Neutrophil (primary cell): ENCODE data around the gene BTRC.
A peak's percentile ranks its signal among the peaks of the same experiment; 100 is the strongest.

ENCODE experiments used
- H3K27ac ChIP-seq: fragments of 200-600 bp; sonication (generic); 2 replicates; pipeline ENCODE4 v1.5.1; 2016; ENCODE audit warnings: mild to moderate bottlenecking, moderate library complexity
- H3K27me3 ChIP-seq: fragments of 200-600 bp; sonication (generic); 2 replicates; pipeline ENCODE4 v1.6.0; 2016; ENCODE audit warnings: mild to moderate bottlenecking
- H3K36me3 ChIP-seq: fragments of 200-600 bp; sonication (generic); 2 replicates; pipeline ENCODE4 v1.5.1; 2017
- H3K4me1 ChIP-seq, 2 experiments: fragments of 200-600 bp in 1 of 2; sonication (generic) in 1 of 2; 1 replicate in 1 of 2; 2 replicates in 1 of 2; pipeline versions ENCODE4 v1.5.1 to v1.6.1; 2013 to 2016; ENCODE audit warnings: low read depth in 1 of 2, low read length in 1 of 2, mild to moderate bottlenecking in 1 of 2, moderate library complexity in 1 of 2; ENCODE audit not compliant: control insufficient read depth in 1 of 2, insufficient read depth in 1 of 2
- H3K4me3 ChIP-seq, 2 experiments: fragments of 200-600 bp in 1 of 2; sonication (generic) in 1 of 2; 1 replicate in 1 of 2; 2 replicates in 1 of 2; pipeline ENCODE4 v1.5.1; 2013 to 2016; ENCODE audit warnings: low read depth in 1 of 2, low read length in 1 of 2, mild to moderate bottlenecking in 1 of 2, moderate library complexity in 1 of 2
- H3K9me3 ChIP-seq: fragments of 200-600 bp; sonication (generic); 2 replicates; pipeline ENCODE4 v1.5.1; 2016
- CTCF ChIP-seq: fragments of 200-600 bp; sonication (generic); IDR thresholded peaks from 2 replicates; pipeline ENCODE4 v1.5.1; 2016; ENCODE audit warnings: antibody characterized with exemption

BTRC gene

DNA sequence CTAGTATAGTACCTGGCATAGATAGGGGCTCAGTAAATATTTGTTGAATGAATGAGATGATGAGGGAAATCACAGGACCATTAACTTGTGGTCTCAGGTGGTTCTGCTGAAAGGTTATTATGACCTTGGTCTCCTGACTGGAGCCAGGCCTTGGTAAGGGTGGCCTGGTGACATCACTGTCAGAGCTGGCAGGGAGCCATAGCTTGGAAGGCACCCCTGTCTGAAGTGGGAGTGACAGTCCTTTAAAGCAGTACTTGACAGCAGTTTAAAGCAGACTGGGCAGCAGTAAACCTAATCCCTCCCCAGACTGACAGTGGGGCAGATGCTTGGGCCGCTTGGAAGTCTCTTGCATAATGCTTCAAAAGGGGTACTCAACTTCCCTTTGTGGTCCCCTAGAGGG is 247.6 kb downstream of the BTRC start:
- Histone ChIP-seq H3K4me3 (no peak overlapping the region), H3K9me3 (no peaks in the 10 kb centered on the region), H3K27me3 (no peaks in the 10 kb centered on the region), H3K36me3 (peaks cover 20% of the 10 kb centered on the region), H3K27ac (no peak overlapping the region), H3K4me1 (no peaks in the 10 kb centered on the region)
- TF ChIP-seq CTCF, result no peak

- TF ChIP-seq CTCF, result peak; percentile 20
- Histone ChIP-seq H3K36me3 (peaks cover 33% of the 10 kb centered on the region), H3K4me1 (no peaks in the 10 kb centered on the region), H3K27me3 (no peaks in the 10 kb centered on the region), H3K27ac (no peak overlapping the region), H3K9me3 (no peaks in the 10 kb centered on the region), H3K4me3 (no peak overlapping the region)
Measured at GRCh38 chr10:101602761-101603398, 248.9 kb downstream of the BTRC start.
